NCI-H1048 (cell line): ENCODE measurements around the gene PTPRZ1.
A peak's percentile ranks its signal among the peaks of the same experiment; 100 is the strongest.

Experiments used
- DNase-seq: peaks from one replicate; lab custom pipeline; 2025; lab: John Stamatoyannopoulos, UW

PTPRZ1 gene

DNA sequence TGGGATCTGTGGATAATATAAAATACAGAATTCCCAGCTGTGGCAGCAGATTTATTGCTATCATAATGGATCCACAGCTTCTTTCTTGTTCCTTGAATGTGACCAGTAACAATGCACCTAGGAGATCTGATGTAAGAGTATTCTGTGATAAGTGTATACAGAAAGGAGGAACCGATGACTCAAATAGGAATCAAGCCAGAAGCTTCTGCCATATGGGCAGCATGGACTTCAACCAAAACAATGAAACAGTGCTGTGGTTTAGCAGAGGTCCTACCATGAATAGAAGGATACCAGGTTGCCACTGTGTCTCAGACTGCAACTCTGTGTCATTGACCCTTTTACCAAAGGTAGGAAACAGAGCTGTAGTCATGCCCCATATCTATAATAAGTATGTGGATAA, 81.8 kb downstream of the PTPRZ1 start:
- DNase-seq, result no peak

GRCh38 chr7:121957626-121958025, 84.7 kb downstream of the PTPRZ1 start:
- no peak for DNase-seq

DNA sequence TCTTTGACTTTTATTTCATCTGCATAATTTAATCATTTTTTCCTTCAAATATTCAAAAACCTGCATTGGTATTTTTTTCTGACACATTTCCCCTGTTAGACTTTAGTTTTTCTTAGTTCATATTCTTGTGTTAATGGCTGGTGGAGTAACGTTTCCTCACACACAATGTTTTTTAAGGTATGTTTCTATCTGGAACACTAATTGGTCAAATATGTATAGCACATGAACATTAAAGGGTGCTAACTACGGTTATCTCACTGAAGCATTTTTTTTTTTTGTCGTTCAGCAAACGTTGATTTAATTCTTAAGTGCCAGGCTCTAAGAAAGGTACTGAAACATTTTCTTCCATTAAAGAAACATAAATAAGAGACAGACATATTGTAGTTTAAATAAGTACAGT, 87.7 kb downstream of the PTPRZ1 start:
- DNase-seq, result no peak

DNA sequence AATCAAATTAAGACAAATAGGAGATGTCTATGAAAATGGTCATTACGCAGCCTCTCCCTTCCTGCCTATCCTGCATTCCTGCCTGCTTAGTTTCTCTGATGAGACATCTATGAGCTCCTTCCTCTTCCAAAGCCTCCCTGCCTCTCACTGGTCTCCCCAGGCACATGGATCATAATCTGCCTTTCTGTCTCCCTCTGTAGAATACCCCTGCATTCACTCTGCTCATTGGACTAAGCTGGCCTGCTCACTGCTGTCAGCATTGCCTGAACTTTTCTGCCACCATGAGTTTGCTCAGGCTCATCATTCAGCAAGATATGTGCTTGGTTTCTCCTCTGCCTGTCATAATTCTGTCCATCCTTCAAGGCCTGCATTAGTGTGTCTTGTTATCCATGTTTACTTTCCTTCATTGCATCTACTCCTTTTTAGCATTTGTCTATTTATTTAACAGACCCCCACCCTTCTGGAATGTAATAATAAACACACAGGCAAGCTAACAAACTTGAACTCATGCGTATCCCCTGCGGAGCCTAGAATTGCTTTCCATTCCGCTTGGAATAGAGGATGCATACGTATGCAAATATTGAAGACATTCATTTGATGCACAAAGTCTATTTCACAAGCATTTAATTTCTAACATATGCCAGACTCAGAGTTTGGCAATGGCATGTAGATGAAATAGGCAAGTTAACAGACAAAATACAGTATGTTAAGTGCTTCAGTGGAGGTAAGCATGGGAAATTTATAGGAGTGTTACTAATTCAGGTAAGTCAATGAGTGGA, 88.3 kb downstream of the PTPRZ1 start:
- DNase-seq, result no peak

GRCh38 chr7:121966276-121966934, 93.4 kb downstream of the PTPRZ1 start:
- no peak for DNase-seq

DNA sequence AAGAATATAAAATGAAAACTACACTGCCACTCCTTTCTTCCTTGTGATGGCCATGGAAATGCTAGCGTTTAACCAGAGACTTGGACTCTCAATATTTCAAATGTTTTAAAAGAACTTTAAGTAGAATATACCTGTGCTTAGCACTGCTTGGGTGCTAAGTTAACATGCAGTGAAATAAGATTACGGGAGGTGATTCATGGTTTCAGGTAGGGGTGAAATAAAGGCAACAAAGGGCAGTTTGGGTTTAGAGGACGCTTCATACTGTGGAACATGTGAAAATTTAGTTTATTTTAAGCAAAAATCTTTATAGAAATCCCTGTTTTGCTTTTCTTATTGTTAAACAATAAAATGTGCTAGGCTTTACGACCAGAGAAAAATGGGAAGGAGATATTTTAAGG, 94.0 kb downstream of the PTPRZ1 start:
- no peak for DNase-seq

DNA sequence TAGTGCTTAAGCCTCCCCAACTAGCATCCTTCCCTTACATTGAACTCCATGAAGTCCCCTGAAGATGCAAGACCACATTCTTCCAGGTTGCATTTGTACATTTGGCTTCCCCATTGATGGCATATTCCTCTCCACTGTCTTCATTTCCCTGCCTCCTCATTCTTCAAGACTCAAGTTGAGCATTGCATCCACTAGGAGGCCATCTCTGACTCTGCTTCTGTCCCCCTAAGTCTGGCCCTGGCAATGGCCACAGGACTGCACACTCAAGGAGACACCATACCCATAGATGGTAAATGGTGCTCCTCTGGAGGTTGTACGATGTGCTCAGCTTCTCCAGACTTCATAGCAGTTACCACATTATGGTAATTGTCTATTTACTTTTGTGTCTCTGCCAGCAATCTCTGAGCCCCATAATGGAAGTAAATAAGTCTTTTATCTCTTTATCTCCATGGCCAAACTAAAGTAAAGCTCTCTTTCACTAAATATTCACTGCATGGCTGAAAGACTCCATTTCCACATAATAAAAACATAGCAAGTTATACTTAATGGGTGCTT, 112.6 kb downstream of the PTPRZ1 start:
- DNase-seq, result no peak

DNA sequence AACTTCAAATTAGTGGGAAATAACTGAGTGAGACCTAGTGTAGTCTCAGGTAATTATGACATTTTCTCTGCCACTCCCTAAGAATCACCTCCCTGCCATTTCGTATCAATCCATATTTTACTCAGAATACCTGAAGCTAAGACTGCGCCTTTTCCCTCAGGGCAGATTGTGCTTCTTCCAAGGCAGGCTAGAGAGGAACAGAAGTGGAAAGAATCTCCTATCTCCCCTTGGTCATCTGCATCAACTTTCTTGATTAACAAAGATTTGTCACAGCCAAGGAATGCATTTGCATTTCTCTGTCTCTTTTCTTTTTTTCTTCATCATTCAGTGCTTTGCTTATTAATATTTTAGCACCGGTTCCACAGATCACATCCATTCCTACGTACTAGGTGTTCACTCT, 119.1 kb downstream of the PTPRZ1 start:
- no peak for DNase-seq

DNA sequence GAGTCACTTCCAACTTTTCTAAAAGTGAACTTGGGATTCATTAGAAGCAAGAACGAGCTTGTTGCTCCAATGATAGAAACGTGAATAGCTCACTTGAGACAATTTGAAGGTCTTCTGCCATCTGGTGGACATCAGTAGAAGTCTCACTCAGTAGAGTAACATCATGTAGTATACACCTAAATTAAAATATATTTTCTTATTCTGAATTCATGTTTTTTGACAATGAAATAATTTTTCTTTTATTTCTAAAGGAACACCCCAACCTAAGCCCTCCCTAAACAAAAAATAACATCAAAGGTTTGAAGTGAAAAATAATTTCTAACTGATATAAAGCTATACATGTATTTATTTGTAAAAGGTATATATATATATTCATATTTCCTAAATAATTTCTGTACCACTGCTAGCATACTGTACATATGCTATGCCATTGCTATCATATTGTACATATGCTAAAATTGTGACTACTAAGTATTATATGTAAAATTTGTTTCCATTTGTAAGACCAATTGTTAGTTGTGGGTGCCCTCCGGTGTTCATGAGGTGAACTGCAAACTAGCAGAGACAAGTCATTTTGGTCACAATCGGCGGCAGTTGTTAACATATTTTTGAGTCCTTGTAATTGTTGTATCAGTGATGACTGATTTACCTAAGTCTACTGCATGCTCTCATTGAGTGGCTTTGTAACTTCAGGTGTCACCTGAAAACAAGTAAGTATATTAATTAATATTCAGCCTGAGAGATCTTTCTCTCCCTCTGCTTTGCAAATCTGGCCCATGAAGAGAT, 121.9 kb downstream of the PTPRZ1 start:
- DNase-seq, result peak; percentile 42

- no peak for DNase-seq
Observed at GRCh38 chr7:122006687-122007086, 133.7 kb downstream of the PTPRZ1 start.

- no peak for DNase-seq
Observed at GRCh38 chr7:122010116-122010515, 137.2 kb downstream of the PTPRZ1 start.

DNA sequence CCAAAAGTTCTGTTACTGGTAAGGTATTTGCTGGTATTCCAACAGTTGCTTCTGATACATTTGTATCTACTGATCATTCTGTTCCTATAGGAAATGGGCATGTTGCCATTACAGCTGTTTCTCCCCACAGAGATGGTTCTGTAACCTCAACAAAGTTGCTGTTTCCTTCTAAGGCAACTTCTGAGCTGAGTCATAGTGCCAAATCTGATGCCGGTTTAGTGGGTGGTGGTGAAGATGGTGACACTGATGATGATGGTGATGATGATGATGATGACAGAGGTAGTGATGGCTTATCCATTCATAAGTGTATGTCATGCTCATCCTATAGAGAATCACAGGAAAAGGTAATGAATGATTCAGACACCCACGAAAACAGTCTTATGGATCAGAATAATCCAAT, 140.1 kb downstream of the PTPRZ1 start:
- no peak for DNase-seq

- DNase-seq, result no peak
Observed at GRCh38 chr7:122013630-122014029, 140.7 kb downstream of the PTPRZ1 start.

DNA sequence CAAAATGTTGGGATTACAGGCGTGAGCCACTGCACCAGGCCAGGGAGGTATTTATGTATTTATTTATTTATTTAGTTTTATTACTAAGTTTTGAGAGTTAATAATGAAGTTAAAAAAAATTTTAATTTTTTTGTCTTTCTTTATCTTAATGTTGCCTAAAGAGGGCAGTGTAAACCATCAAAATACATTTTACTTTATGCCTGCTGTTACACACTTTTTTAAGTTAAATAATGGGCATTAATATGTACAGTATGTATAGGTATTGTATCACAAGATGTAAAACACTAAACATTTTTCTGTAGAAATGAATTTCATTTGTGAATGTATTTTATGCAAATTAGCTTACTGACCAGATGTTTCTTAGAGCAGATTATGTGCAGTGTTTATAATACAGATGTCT, 141.7 kb downstream of the PTPRZ1 start:
- no peak for DNase-seq

DNA sequence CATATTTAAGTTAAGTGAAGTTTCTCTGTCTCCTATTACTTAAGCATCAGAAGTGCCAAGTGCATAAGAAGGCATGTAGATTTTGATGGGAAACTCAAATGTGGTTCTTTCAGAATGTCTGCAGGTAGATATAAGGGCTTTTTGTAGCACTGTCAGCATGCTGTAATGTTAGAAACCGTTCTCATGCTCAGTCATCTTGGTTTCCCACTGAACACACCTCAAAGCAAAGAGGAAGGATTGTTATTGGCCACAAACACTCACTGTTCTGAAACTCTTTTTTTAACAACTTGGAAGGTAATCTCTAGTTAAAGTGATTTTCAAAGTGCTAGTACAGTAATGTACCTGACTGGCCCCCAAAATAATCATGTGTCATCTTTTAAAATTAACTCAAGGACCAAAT, 145.1 kb downstream of the PTPRZ1 start:
- DNase-seq, result no peak

GRCh38 chr7:122027058-122027457, 154.1 kb downstream of the PTPRZ1 start:
- no peak for DNase-seq

DNA sequence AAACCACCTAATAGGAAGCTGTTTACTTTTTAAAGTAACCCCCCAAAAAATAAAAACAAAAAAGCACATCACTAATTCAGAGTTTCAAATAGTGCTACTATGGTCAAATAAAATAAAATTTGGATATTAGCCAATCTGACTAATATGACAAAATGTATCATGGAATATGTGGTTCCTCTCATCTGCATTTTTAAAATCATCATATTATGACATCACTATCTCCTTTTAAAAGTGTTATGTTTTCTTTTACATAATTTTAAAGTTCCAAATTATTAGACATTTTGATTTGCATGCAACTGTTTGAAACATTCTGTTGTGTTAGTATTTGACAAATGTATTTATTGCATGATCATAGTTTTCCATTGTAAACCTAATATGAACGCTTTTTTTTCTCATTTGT, 160.7 kb downstream of the PTPRZ1 start:
- no peak for DNase-seq

GRCh38 chr7:122035876-122036275, 162.9 kb downstream of the PTPRZ1 start:
- DNase-seq, result no peak

- DNase-seq, result no peak
Observed at GRCh38 chr7:122038134-122038533, 165.2 kb downstream of the PTPRZ1 start.

- no peak for DNase-seq
Observed at GRCh38 chr7:122038904-122039303, 165.9 kb downstream of the PTPRZ1 start.

GRCh38 chr7:122040147-122040546, 167.2 kb downstream of the PTPRZ1 start:
- no peak for DNase-seq

DNA sequence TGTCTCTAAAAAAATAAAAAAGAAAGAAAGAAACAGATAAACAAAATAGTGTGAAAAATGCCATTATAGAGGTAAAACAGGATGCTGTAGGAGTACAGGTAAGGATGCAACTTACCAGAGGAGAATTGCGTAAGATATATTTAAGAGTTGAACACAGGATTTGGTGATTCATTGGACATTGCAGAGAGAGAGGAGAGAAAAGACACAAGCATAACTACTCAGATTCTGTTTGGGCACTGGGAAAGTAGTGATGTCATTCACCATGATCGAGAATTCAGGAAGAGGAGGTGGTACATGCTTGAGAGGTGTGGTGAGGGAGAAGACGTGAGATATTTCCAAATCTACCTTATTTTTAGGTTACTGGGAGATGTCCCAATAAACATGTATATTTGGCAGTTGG, 173.4 kb downstream of the PTPRZ1 start:
- no peak for DNase-seq

GRCh38 chr7:122054393-122054792, 181.4 kb downstream of the PTPRZ1 start:
- no peak for DNase-seq
